HCT116 (cell line): Measurements from ENCODE around the gene RPL29. TPM values are rescaled to one million over a fixed set of nuclear protein-coding genes. Genes with fewer than 3 reads are reported as not detected.

Source experiments
- ATAC-seq: fragments of 200-7000 bp; cut with Tn5 transposase; 2 replicates; pipeline ENCODE4 v1.9.1; 2020; ENCODE audit warnings: mild to moderate bottlenecking, moderate library complexity
- BruUV-seq: library from RNA; stranded (reverse); fragments of 400-500 nt; replicated peaks from 2 replicates; lab custom pipeline; 2021; lab: Mats Ljungman, UMichigan
- CTCF ChIA-PET: fragments of 300-600 bp; sonication (Branson Sonifier 250); formaldehyde crosslinking; loops from one replicate; lab custom pipeline; 2021; ENCODE audit warnings: antibody characterized with exemption; lab: Charles Lee
- POLR2A ChIA-PET: fragments of 300-600, 350-600 bp; sonication (Branson Sonifier 250); formaldehyde crosslinking; loops from one replicate; lab custom pipeline; 2021; ENCODE audit warnings: antibody characterized with exemption; lab: Charles Lee
- RAD21 ChIA-PET, 2 experiments: fragments of 300-600 bp; sonication (Branson Sonifier 250); formaldehyde crosslinking; loops; one replicate each; lab custom pipeline; 2023; ENCODE audit warnings: low total read pairs in 2 of 2; ENCODE audit not compliant: uncharacterized antibody in 2 of 2, unreplicated experiment in 2 of 2, low non-redundant PET in 1 of 2; lab: Charles Lee
- DNase-seq: peaks from one replicate; pipeline ENCODE4 v3.0.0-alpha.2; 2010; ENCODE audit warnings: low read depth, low spot score
- H2AFZ ChIP-seq: fragments of 200-600 bp; shearing (Covaris generic), sonication (generic); 2 replicates; pipeline ENCODE4 v1.6.1; 2017; ENCODE audit warnings: low read depth, mixed run types, mixed read lengths, antibody characterized with exemption, low read length; ENCODE audit not compliant: poor library complexity, severe bottlenecking
- H3K27ac ChIP-seq: 2 replicates; pipeline ENCODE4 v1.5.1; 2012; ENCODE audit warnings: low read depth, low read length
- H3K27me3 ChIP-seq: fragments of 200-600 bp; sonication (generic); 2 replicates; pipeline ENCODE4 v1.6.1; 2016; ENCODE audit warnings: mixed run types, low read length, mixed read lengths; ENCODE audit not compliant: insufficient read depth
- H3K36me3 ChIP-seq, 2 experiments: fragments of 200-500 bp in 1 of 2; fragments of 200-600 bp in 1 of 2; sonication (Bioruptor generic) in 1 of 2; sonication (generic) in 1 of 2; 2 replicates each; pipeline versions ENCODE4 v1.5.1 to v1.6.1; 2014 to 2016; ENCODE audit warnings: low read length in 2 of 2, inconsistent platforms in 1 of 2, mixed read lengths in 1 of 2, mixed run types in 1 of 2; ENCODE audit not compliant: insufficient read depth in 2 of 2, control insufficient read depth in 1 of 2
- H3K4me1 ChIP-seq, 2 experiments: fragments of 200-600 bp in 1 of 2; sonication (generic) in 1 of 2; 2 replicates each; pipeline versions ENCODE4 v1.5.1 to v1.6.1; 2012 to 2017; ENCODE audit warnings: low read length in 2 of 2, inconsistent platforms in 1 of 2, mild to moderate bottlenecking in 1 of 2, mixed read lengths in 1 of 2, mixed run types in 1 of 2, moderate library complexity in 1 of 2; ENCODE audit not compliant: insufficient read depth in 2 of 2, control insufficient read depth in 1 of 2
- H3K4me2 ChIP-seq: fragments of 200-600 bp; sonication (generic); 2 replicates; pipeline ENCODE4 v1.6.1; 2017; ENCODE audit warnings: mixed run types, low read length, mixed read lengths
- H3K4me3 ChIP-seq, 2 experiments: fragments of 200-600 bp in 1 of 2; sonication (generic) in 1 of 2; replicated peaks in 1 of 2; 2 replicates each; pipeline ENCODE4 v1.5.1; 2011 to 2016; ENCODE audit warnings: low read length in 2 of 2, control low read depth in 1 of 2, low read depth in 1 of 2, mild to moderate bottlenecking in 1 of 2, mixed read lengths in 1 of 2, mixed run types in 1 of 2
- H3K79me2 ChIP-seq: fragments of 200-600 bp; sonication (generic); 2 replicates; pipeline ENCODE4 v1.6.1; 2017; ENCODE audit warnings: mild to moderate bottlenecking, mixed run types, low read length, moderate library complexity, mixed read lengths; ENCODE audit not compliant: insufficient read depth
- H3K9ac ChIP-seq: fragments of 200-600 bp; sonication (generic); 2 replicates; pipeline ENCODE4 v1.6.1; 2016; ENCODE audit warnings: low read length, mixed read lengths
- H3K9me2 ChIP-seq: fragments of 200-600 bp; sonication (generic), shearing (Covaris generic); 2 replicates; pipeline ENCODE4 v1.6.1; 2017; ENCODE audit warnings: mixed run types, mild to moderate bottlenecking, moderate library complexity; ENCODE audit not compliant: insufficient read depth
- H3K9me3 ChIP-seq, 2 experiments: fragments of 200-500 bp in 1 of 2; fragments of 200-600 bp in 1 of 2; sonication (Bioruptor generic) in 1 of 2; sonication (generic) in 1 of 2; 2 replicates each; pipeline ENCODE4 v1.6.1; 2014 to 2017; ENCODE audit warnings: low read length in 2 of 2, mixed read lengths in 2 of 2, inconsistent platforms in 1 of 2, low read depth in 1 of 2, mild to moderate bottlenecking in 1 of 2, mixed run types in 1 of 2, moderate library complexity in 1 of 2; ENCODE audit not compliant: control insufficient read depth in 1 of 2, insufficient read depth in 1 of 2
- H4K20me1 ChIP-seq: fragments of 200-600 bp; sonication (generic), shearing (Covaris generic); 2 replicates; pipeline ENCODE4 v1.6.1; 2017; ENCODE audit warnings: mixed run types, mild to moderate bottlenecking, moderate library complexity; ENCODE audit not compliant: insufficient read depth
- ATF3 ChIP-seq: IDR thresholded peaks from 2 replicates; pipeline ENCODE4 v1.6.1; 2012
- CBX3 ChIP-seq: IDR thresholded peaks from 2 replicates; pipeline ENCODE4 v1.6.1; 2012; ENCODE audit warnings: low read depth
- CEBPB ChIP-seq: IDR thresholded peaks from 2 replicates; pipeline ENCODE4 v1.6.1; 2012; ENCODE audit warnings: low read depth
- ELF1 ChIP-seq: IDR thresholded peaks from 2 replicates; pipeline ENCODE4 v1.6.1; 2012; ENCODE audit warnings: low read depth, borderline replicate concordance
- EZH2 ChIP-seq: fragments of 200-600 bp; sonication (generic); IDR thresholded peaks from 2 replicates; pipeline ENCODE4 v1.6.1; 2017; ENCODE audit warnings: antibody characterized with exemption, mixed run types
- EZH2phosphoT487 ChIP-seq: fragments of 200-600 bp; IDR thresholded peaks from 2 replicates; pipeline ENCODE4 v1.6.1; 2018; ENCODE audit warnings: antibody characterized with exemption, borderline replicate concordance
- FOSL1 ChIP-seq: IDR thresholded peaks from 2 replicates; pipeline ENCODE4 v1.6.1; 2012; ENCODE audit warnings: low read depth
- JUND ChIP-seq: IDR thresholded peaks from 2 replicates; pipeline ENCODE4 v1.6.1; 2012
- MAX ChIP-seq: IDR thresholded peaks from 2 replicates; pipeline ENCODE4 v1.6.1; 2012
- POLR2A ChIP-seq: IDR thresholded peaks from 2 replicates; pipeline ENCODE4 v1.7.0; 2011; ENCODE audit warnings: borderline replicate concordance; ENCODE audit not compliant: insufficient read depth, insufficient read length; ENCODE audit errors: extremely low read depth
- RAD21 ChIP-seq: IDR thresholded peaks from 2 replicates; pipeline ENCODE4 v1.6.1; 2012; ENCODE audit warnings: low read depth, mild to moderate bottlenecking
- REST ChIP-seq: IDR thresholded peaks from 2 replicates; pipeline ENCODE4 v1.6.1; 2012; ENCODE audit warnings: low read depth
- SIN3A ChIP-seq: IDR thresholded peaks from 2 replicates; pipeline ENCODE4 v1.6.1; 2012; ENCODE audit warnings: low read depth
- SP1 ChIP-seq: IDR thresholded peaks from 2 replicates; pipeline ENCODE4 v1.6.1; 2012; ENCODE audit warnings: low read depth
- TCF7L2 ChIP-seq: IDR thresholded peaks from 2 replicates; pipeline ENCODE4 v1.7.0; 2011; ENCODE audit warnings: borderline replicate concordance, inconsistent platforms; ENCODE audit not compliant: insufficient read depth, insufficient read length; ENCODE audit errors: extremely low read depth
- YY1 ChIP-seq: IDR thresholded peaks from 2 replicates; pipeline ENCODE4 v1.6.1; 2011; ENCODE audit warnings: low read length, low read depth, moderate library complexity, mild to moderate bottlenecking; ENCODE audit not compliant: insufficient replicate concordance; ENCODE audit errors: extremely low read depth
- ZBTB33 ChIP-seq: IDR thresholded peaks from 2 replicates; pipeline ENCODE4 v1.6.1; 2011; ENCODE audit warnings: mild to moderate bottlenecking, low read length, moderate library complexity; ENCODE audit not compliant: insufficient replicate concordance; ENCODE audit errors: extremely low read depth
- ZFX ChIP-seq: fragments of 450-650 bp; IDR thresholded peaks from 2 replicates; pipeline ENCODE4 v1.6.1; 2017
- ZNF274 ChIP-seq: fragments of 200-500 bp; sonication (Bioruptor generic); IDR thresholded peaks from 2 replicates; pipeline ENCODE4 v1.6.1; 2014; ENCODE audit warnings: mild to moderate bottlenecking, low read depth, low read length, inconsistent platforms
- intact Hi-C: fragments of 100-400 bp; cut with micrococcal nuclease; formaldehyde crosslinking; loops from 2 replicates; pipeline ENCODE4 v1.10.0; 2022
- total RNA-seq: library from RNA; stranded (reverse); gene quantifications from one replicate; pipeline ENCODE4 v1.2.1, GENCODE V29; 2021; ENCODE audit not compliant: unreplicated experiment

Gene RPL29
- total RNA-seq, 1 experiment from 2014 or later: 1,880 TPM

GRCh38 chr3:52022323-52023100 is 26.8 kb upstream of the RPL29 start:
- H3K4me1 ChIP-seq: peaks cover 9 to 22% of the 10 kb centered on the region in 2 experiments; a peak in 3 of 4 replicates
- ChIA-PET RAD21 (no interaction called here), CTCF (interaction anchor here (1.3 kb wide), 1 partner anchor 9 kb away, joined by 4 read pairs; no protein-coding TSS in a partner anchor), POLR2A (no interaction called here)
- H3K4me2 ChIP-seq: peak overlapping the region; percentile 17; the same call in 1 of the 2 replicates
- no peaks in the 10 kb centered on the region for H3K27me3 ChIP-seq
- ATAC-seq (no peak), DNase-seq (no peak)
- H3K4me3 ChIP-seq: no peak overlapping the region
- no TSS peak for BruUV-seq
- TF ChIP-seq ZBTB33: no peak
- no peak for TF ChIP-seq EZH2
- TF ChIP-seq TCF7L2: no peak
- no peak for TF ChIP-seq ZFX
- no peak for TF ChIP-seq EZH2phosphoT487
- TF ChIP-seq JUND: no peak
- no peak for TF ChIP-seq RAD21
- TF ChIP-seq CEBPB: no peak
- TF ChIP-seq FOSL1: no peak
- TF ChIP-seq SP1: no peak
- TF ChIP-seq REST: no peak
- TF ChIP-seq ZNF274: no peak
- TF ChIP-seq SIN3A: no peak
- no peak for TF ChIP-seq POLR2A
- no peak for TF ChIP-seq CBX3
- TF ChIP-seq ELF1: no peak
- no peak for TF ChIP-seq YY1
- no peak for TF ChIP-seq MAX
- TF ChIP-seq ATF3: no peak
- H3K9me2 ChIP-seq: no peaks in the 10 kb centered on the region
- H3K79me2 ChIP-seq: no peaks in the 10 kb centered on the region
- H3K9ac ChIP-seq: no peak overlapping the region
- H3K9me3 ChIP-seq: no peaks in the 10 kb centered on the region
- H3K36me3 ChIP-seq: no peaks in the 10 kb centered on the region
- H3K27ac ChIP-seq: no peak overlapping the region
- intact Hi-C loops: no loop called here
- H2AFZ ChIP-seq: no peak overlapping the region
- no peaks in the 10 kb centered on the region for H4K20me1 ChIP-seq
